ENCODE measurements around the gene SPON1.
A peak's percentile ranks its signal among the peaks of the same experiment; 100 is the strongest.

Gene SPON1

GRCh38 chr11:14305649-14306048, 343.1 kb downstream of the SPON1 start:
- no peak overlapping the region for H2BK5ac ChIP-seq (ENCODE audit: low read depth, low read length, poor library complexity, severe bottlenecking)
- no peak overlapping the region for H3K4ac ChIP-seq (ENCODE audit: low read depth in 1 of 2, low read length in 2 of 2)
- H2BK12ac ChIP-seq (ENCODE audit: low read length in 2 of 2), result no peak overlapping the region
- no peak overlapping the region for H2AFZ ChIP-seq (ENCODE audit: low read depth, low read length)
- no peaks in the 10 kb centered on the region for H3K79me1 ChIP-seq (replicated peaks; ENCODE audit: low read length, poor library complexity, severe bottlenecking)
- no peak overlapping the region for H4K91ac ChIP-seq (ENCODE audit: low read length)
- no peak overlapping the region for H3K23ac ChIP-seq (ENCODE audit: low read length in 2 of 2)
- no peaks in the 10 kb centered on the region for H3K36me3 ChIP-seq (ENCODE audit: control insufficient read depth in 1 of 2, insufficient read depth in 2 of 2, low read depth in 1 of 2, low read length in 2 of 2)
- no peak overlapping the region for H2BK120ac ChIP-seq (ENCODE audit: low read depth, low read length)
- no peak for DNase-seq
- no peak overlapping the region for H3K27ac ChIP-seq (ENCODE audit: low read length, poor library complexity, severe bottlenecking)
- H2BK15ac ChIP-seq (ENCODE audit: low read depth, poor library complexity, severe bottlenecking), result no peak overlapping the region
- no peak overlapping the region for H3K4me2 ChIP-seq (ENCODE audit: low read length, poor library complexity, severe bottlenecking)
- no peak overlapping the region for H3K9ac ChIP-seq (ENCODE audit: low read length)
- H3K4me1 ChIP-seq (ENCODE audit: control insufficient read depth, insufficient read depth, low read depth, low read length), result peaks cover 6% of the 10 kb centered on the region
- H2AK5ac ChIP-seq (ENCODE audit: low read length, severe bottlenecking), result no peak overlapping the region
- no peak overlapping the region for H3K4me3 ChIP-seq (ENCODE audit: insufficient read depth in 1 of 2, low read depth in 1 of 2, low read length in 2 of 2)
- H3K18ac ChIP-seq (ENCODE audit: low read depth in 1 of 2, low read length in 2 of 2), result no peak overlapping the region
- no peaks in the 10 kb centered on the region for H3K9me3 ChIP-seq (ENCODE audit: control insufficient read depth, low read length)
- H3K27me3 ChIP-seq (ENCODE audit: control insufficient read depth in 1 of 2, insufficient read depth in 1 of 2, low read length in 2 of 2), result no peaks in the 10 kb centered on the region
- H3K14ac ChIP-seq (ENCODE audit: low read length in 2 of 2), result no peak overlapping the region
- H4K8ac ChIP-seq (ENCODE audit: low read length), result no peak overlapping the region
- 100% methylated on average over 6 of the region's 7 CpGs for WGBS

- Histone ChIP-seq H2BK5ac (ENCODE audit: low read depth, low read length, poor library complexity, severe bottlenecking) (no peak overlapping the region), H4K91ac (ENCODE audit: low read length) (no peak overlapping the region), H3K4me2 (ENCODE audit: low read length, poor library complexity, severe bottlenecking) (no peak overlapping the region), H3K4ac (ENCODE audit: low read depth in 1 of 2, low read length in 2 of 2) (no peak overlapping the region), H3K27ac (ENCODE audit: low read length, poor library complexity, severe bottlenecking) (no peak overlapping the region), H3K36me3 (ENCODE audit: control insufficient read depth in 1 of 2, insufficient read depth in 2 of 2, low read depth in 1 of 2, low read length in 2 of 2) (no peaks in the 10 kb centered on the region), H3K4me3 (ENCODE audit: insufficient read depth in 1 of 2, low read depth in 1 of 2, low read length in 2 of 2) (no peak overlapping the region), H2BK12ac (ENCODE audit: low read length in 2 of 2) (no peak overlapping the region), H2BK15ac (ENCODE audit: low read depth, poor library complexity, severe bottlenecking) (no peak overlapping the region), H2AFZ (ENCODE audit: low read depth, low read length) (no peak overlapping the region), H3K23ac (ENCODE audit: low read length in 2 of 2) (no peak overlapping the region), H3K9me3 (ENCODE audit: control insufficient read depth, low read length) (no peaks in the 10 kb centered on the region), H3K9ac (ENCODE audit: low read length) (no peak overlapping the region), H2AK5ac (ENCODE audit: low read length, severe bottlenecking) (no peak overlapping the region), H3K79me1 (replicated peaks; ENCODE audit: low read length, poor library complexity, severe bottlenecking) (no peaks in the 10 kb centered on the region), H3K4me1 (ENCODE audit: control insufficient read depth, insufficient read depth, low read depth, low read length) (peaks cover 11% of the 10 kb centered on the region), H3K27me3 (ENCODE audit: control insufficient read depth in 1 of 2, insufficient read depth in 1 of 2, low read length in 2 of 2) (no peaks in the 10 kb centered on the region), H4K8ac (ENCODE audit: low read length) (no peak overlapping the region), H3K18ac (ENCODE audit: low read depth in 1 of 2, low read length in 2 of 2) (no peak overlapping the region), H2BK120ac (ENCODE audit: low read depth, low read length) (no peak overlapping the region), H3K14ac (ENCODE audit: low read length in 2 of 2) (peak overlapping the region in 1 of 2 experiments; percentile 36)
- DNase-seq, result no peak
- 100% methylated on average over 1 of the region's 1 CpG for WGBS
These were observed 344.0 kb downstream of the SPON1 start for GRCh38 chr11:14306481-14306880.

- Histone ChIP-seq H4K91ac (ENCODE audit: low read length) (no peak overlapping the region), H3K4me1 (ENCODE audit: control insufficient read depth, insufficient read depth, low read depth, low read length) (peaks cover 15% of the 10 kb centered on the region), H3K23ac (ENCODE audit: low read length in 2 of 2) (no peak overlapping the region), H2BK5ac (ENCODE audit: low read depth, low read length, poor library complexity, severe bottlenecking) (no peak overlapping the region), H2BK15ac (ENCODE audit: low read depth, poor library complexity, severe bottlenecking) (no peak overlapping the region), H3K27ac (ENCODE audit: low read length, poor library complexity, severe bottlenecking) (peak overlapping the region; percentile 65), H3K18ac (ENCODE audit: low read depth in 1 of 2, low read length in 2 of 2) (no peak overlapping the region), H3K79me1 (replicated peaks; ENCODE audit: low read length, poor library complexity, severe bottlenecking) (no peaks in the 10 kb centered on the region), H3K14ac (ENCODE audit: low read length in 2 of 2) (no peak overlapping the region), H2AK5ac (ENCODE audit: low read length, severe bottlenecking) (no peak overlapping the region), H2BK120ac (ENCODE audit: low read depth, low read length) (no peak overlapping the region), H3K36me3 (ENCODE audit: control insufficient read depth in 1 of 2, insufficient read depth in 2 of 2, low read depth in 1 of 2, low read length in 2 of 2) (no peaks in the 10 kb centered on the region), H4K8ac (ENCODE audit: low read length) (no peak overlapping the region), H3K4me3 (ENCODE audit: insufficient read depth in 1 of 2, low read depth in 1 of 2, low read length in 2 of 2) (no peak overlapping the region), H3K4ac (ENCODE audit: low read depth in 1 of 2, low read length in 2 of 2) (no peak overlapping the region), H2AFZ (ENCODE audit: low read depth, low read length) (no peak overlapping the region), H3K4me2 (ENCODE audit: low read length, poor library complexity, severe bottlenecking) (no peak overlapping the region), H3K9me3 (ENCODE audit: control insufficient read depth, low read length) (no peaks in the 10 kb centered on the region), H3K9ac (ENCODE audit: low read length) (peak overlapping the region; percentile 42), H3K27me3 (ENCODE audit: control insufficient read depth in 1 of 2, insufficient read depth in 1 of 2, low read length in 2 of 2) (no peaks in the 10 kb centered on the region), H2BK12ac (ENCODE audit: low read length in 2 of 2) (no peak overlapping the region)
- peak; percentile 64 for DNase-seq
- WGBS, result 58% methylated on average over 2 of the region's 5 CpGs
These were observed 345.8 kb downstream of the SPON1 start for GRCh38 chr11:14308114-14308896.

GRCh38 chr11:14308897-14309387, 346.4 kb downstream of the SPON1 start:
- no peak overlapping the region for H4K91ac ChIP-seq (ENCODE audit: low read length)
- H4K8ac ChIP-seq (ENCODE audit: low read length), result no peak overlapping the region
- peak overlapping the region; percentile 66 for H3K27ac ChIP-seq (ENCODE audit: low read length, poor library complexity, severe bottlenecking)
- no peak overlapping the region for H2BK15ac ChIP-seq (ENCODE audit: low read depth, poor library complexity, severe bottlenecking)
- no peak overlapping the region for H3K4me3 ChIP-seq (ENCODE audit: insufficient read depth in 1 of 2, low read depth in 1 of 2, low read length in 2 of 2)
- H3K9ac ChIP-seq (ENCODE audit: low read length), result peak overlapping the region; percentile 20
- H3K4me2 ChIP-seq (ENCODE audit: low read length, poor library complexity, severe bottlenecking), result no peak overlapping the region
- no peaks in the 10 kb centered on the region for H3K27me3 ChIP-seq (ENCODE audit: control insufficient read depth in 1 of 2, insufficient read depth in 1 of 2, low read length in 2 of 2)
- H2AK5ac ChIP-seq (ENCODE audit: low read length, severe bottlenecking), result no peak overlapping the region
- no peak overlapping the region for H2BK120ac ChIP-seq (ENCODE audit: low read depth, low read length)
- H3K4me1 ChIP-seq (ENCODE audit: control insufficient read depth, insufficient read depth, low read depth, low read length), result peaks cover 13% of the 10 kb centered on the region
- no peak overlapping the region for H2BK5ac ChIP-seq (ENCODE audit: low read depth, low read length, poor library complexity, severe bottlenecking)
- no peaks in the 10 kb centered on the region for H3K36me3 ChIP-seq (ENCODE audit: control insufficient read depth in 1 of 2, insufficient read depth in 2 of 2, low read depth in 1 of 2, low read length in 2 of 2)
- H3K9me3 ChIP-seq (ENCODE audit: control insufficient read depth, low read length), result no peaks in the 10 kb centered on the region
- H3K14ac ChIP-seq (ENCODE audit: low read length in 2 of 2), result no peak overlapping the region
- H2BK12ac ChIP-seq (ENCODE audit: low read length in 2 of 2), result no peak overlapping the region
- DNase-seq, result no peak
- no peaks in the 10 kb centered on the region for H3K79me1 ChIP-seq (replicated peaks; ENCODE audit: low read length, poor library complexity, severe bottlenecking)
- no peak overlapping the region for H3K23ac ChIP-seq (ENCODE audit: low read length in 2 of 2)
- H3K18ac ChIP-seq (ENCODE audit: low read depth in 1 of 2, low read length in 2 of 2), result no peak overlapping the region
- 100% methylated on average over 1 of the region's 1 CpG for WGBS
- H2AFZ ChIP-seq (ENCODE audit: low read depth, low read length), result no peak overlapping the region
- H3K4ac ChIP-seq (ENCODE audit: low read depth in 1 of 2, low read length in 2 of 2), result no peak overlapping the region
